ENCODE measurements around the gene SNED1.

GRCh38 chr2:240985881-240986786, 12.3 kb upstream of the SNED1 start:
- TF ChIP-seq POLR2AphosphoS5 (IDR thresholded peaks at IDR 0.05; ENCODE audit: borderline replicate concordance, low read depth, low read length) (no peak), EZH2 (IDR thresholded peaks at IDR 0.05) (no peak), FOXP2 (optimal IDR thresholded peaks at IDR 0.05; ENCODE audit: control extremely low read depth, extremely low read length, insufficient read depth) (no peak)
